Stimulated activated CD8-positive, alpha-beta memory T cell treated with anti-CD3 and anti-CD28 coated beads, Interleukin-4, amount 100 ng/mL, for 24 hours (primary cell): ENCODE measurements around the gene PGAP2.
"Not testable (repeated sequence)": the region's sequence is repeated elsewhere in the genome, so short reads cannot be mapped to it uniquely, and the experiment has no call there.

ENCODE experiments used
- DNase-seq: peaks from one replicate; pipeline ENCODE4 v3.0.0-alpha.2; 2020; ENCODE audit warnings: low read depth

PGAP2 gene

DNA sequence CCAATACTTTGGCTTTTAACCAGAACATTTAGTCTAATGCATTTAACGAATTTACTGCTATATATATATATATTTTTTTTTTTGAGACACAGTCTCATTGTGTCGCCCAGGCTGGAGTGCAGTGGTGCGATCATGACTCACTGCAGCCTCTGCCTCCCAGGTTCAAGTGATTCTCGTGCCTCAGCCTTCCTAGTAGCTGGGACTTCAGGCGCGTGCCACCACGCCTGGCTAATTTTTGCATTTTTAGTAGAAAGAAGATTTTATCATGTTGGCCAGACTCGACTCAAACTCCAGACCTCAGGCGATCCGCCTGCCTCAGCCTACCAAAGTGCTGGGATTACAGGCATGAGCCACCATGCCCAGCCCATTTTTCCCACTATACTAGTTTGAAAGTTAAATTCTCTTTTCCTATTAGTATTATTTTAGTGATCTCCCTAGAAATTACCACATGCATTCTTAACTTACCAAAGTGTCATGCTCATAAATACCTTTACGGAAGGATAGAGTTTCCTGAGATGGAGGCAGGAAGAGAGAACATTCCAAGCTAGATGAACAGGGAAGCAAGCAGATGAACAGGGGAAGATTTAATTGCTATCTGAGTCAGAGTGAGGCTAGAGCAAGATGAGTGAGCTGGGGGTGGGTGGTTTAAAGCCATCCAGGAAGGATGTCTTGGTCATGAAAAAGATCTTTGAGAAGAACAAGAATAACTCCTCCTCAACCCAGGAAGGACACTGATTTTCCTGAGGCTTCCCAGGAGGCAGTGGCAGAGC is 4.4 kb upstream of the PGAP2 start:
- DNase-seq: no peak

DNA sequence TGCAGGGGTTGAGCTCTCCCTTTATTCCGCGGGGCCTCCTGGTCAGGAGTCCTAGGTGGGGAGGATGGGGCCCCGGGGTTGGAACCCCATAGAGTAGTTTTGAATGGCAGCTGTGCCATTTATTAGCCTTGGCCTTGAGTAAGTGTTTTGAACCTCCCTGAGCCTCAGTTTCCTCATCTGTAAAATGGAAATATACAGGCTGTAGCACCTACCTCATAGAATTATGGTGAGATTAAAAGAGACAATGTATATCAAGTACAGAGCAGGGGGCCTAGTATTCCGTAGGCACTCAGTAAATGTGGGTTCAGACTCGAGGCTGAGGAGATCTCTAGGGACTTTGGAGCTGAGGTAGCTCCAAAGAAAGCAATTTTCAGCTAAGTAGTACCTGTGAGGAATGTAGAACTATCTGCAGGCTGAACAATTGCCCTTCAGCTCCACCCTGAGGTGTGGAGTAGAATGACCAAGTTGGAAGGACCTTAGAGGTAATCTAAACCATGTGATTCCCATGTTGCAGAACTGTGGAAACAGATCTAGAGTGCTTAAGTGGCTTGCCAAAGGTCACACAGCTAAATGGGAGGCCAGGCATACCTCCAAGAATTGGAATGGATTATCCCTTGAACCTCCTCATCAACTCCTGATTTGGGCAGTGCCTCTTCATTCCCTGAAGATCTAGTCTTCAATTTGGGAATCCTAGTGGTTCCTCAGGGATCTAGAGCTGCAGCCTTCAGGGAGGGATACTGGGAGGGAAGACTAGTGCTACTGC is 682 bp downstream of the PGAP2 start:
- no peak for DNase-seq

- no peak for DNase-seq
These were observed 1.2 kb downstream of the PGAP2 start for GRCh38 chr11:3809624-3809928.

GRCh38 chr11:3810446-3810845 is 2.1 kb downstream of the PGAP2 start:
- DNase-seq: no peak

- DNase-seq: no peak
These were observed 2.6 kb downstream of the PGAP2 start for GRCh38 chr11:3810951-3811350.

GRCh38 chr11:3814832-3815231 is 6.5 kb downstream of the PGAP2 start:
- DNase-seq: not testable (repeated sequence)

- no peak for DNase-seq
These were observed 7.5 kb downstream of the PGAP2 start for GRCh38 chr11:3815845-3816244.

- no peak for DNase-seq
These were observed 8.3 kb downstream of the PGAP2 start for GRCh38 chr11:3816673-3817072.

GRCh38 chr11:3817181-3817800 is 8.9 kb downstream of the PGAP2 start:
- no peak for DNase-seq

DNA sequence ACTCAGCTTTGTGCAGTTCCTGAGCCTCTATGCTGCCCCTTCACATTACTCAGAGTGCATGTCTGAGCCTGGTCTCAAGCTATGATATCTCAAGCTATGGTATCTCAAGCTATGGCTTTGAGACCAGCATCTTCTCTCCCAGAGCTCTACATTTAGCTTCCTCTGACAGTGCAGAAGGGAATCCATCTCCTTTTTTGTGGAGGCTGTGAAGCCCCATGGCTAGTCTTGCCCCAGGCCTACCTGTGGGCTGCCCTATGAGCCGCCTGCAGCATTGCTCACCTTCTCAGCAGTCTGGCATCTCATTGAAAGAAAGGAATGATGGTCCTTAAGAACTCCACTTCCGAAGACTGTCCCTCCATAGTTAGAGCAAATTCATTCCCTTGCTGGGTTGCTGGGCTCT is 12.6 kb downstream of the PGAP2 start:
- DNase-seq: no peak

DNA sequence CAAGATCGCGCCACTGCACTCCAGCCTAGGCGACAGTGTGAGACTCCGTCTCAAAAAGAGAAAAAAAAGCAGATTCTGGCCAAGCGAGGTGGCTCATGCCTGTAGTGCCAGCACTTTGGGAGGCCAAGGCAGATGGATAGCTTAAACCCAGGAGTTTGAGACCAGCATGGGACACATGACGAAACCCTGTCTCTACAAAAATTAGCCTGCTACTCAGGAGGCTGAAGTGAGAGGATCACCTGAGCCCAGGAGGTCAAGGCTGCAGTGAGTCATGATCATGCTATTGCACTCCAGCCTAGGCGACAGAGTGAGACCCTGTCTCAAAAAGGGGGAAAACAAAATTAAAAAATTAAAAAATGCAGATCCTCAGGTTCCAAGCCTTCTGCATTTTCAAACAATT is 14.0 kb downstream of the PGAP2 start:
- DNase-seq: no peak

DNA sequence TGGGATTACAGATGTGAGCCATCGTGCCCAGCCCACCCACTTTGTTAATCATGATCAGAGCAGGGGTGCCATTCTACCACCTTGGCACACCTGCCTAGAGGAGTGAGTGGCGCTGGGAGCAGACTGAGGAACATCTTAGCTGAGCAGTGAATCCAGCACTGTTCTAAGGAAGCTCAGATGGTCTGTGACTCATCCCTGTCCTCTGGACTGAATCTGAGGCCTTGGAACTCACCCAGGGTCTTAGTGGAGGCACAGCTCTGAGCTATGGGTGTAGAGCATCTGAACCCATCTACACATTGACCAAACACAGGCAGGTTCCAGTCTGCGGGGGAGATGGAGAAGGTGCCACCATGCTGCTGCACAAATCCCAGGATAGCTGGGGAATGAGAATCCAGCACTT is 14.9 kb downstream of the PGAP2 start:
- no peak for DNase-seq

- no peak for DNase-seq
These were observed 15.6 kb downstream of the PGAP2 start for GRCh38 chr11:3823762-3824506.

- DNase-seq: peak; percentile 70
These were observed 16.5 kb downstream of the PGAP2 start for GRCh38 chr11:3824714-3825472.

DNA sequence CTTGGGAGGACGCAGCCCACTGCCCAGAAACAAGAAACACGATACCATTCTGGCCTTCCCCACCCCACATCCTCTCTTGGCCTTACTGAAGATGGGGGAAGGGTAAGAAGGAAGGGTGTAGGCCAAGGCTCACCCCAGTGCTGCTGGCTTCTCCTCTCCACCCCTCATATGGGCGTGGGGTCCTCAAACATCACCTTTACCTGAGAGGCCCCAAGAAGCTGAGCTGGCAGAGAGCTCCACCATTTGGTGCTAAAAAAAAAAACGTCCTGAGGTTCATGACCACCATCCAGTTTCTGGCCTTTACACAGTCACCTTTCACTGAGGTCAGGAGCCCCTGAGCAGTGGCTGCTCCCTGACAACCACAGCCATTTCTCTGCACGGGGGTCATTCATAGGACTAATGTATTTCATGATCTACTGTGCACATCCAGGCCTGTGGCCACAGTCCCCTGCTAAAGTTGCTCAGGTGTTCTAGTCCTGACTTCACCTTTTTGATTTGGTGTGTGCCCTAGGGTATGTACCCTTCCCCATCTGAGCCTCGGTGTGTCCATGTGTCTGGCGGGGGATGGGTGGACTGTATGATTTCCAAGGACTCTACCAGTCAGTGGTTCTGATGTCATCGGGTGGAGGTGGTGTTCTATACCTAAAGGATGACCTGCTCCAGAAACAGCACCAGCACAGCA is 17.3 kb downstream of the PGAP2 start:
- no peak for DNase-seq

GRCh38 chr11:3826721-3827120 is 18.4 kb downstream of the PGAP2 start:
- no peak for DNase-seq

GRCh38 chr11:3827434-3828186 is 19.2 kb downstream of the PGAP2 start:
- no peak for DNase-seq

DNA sequence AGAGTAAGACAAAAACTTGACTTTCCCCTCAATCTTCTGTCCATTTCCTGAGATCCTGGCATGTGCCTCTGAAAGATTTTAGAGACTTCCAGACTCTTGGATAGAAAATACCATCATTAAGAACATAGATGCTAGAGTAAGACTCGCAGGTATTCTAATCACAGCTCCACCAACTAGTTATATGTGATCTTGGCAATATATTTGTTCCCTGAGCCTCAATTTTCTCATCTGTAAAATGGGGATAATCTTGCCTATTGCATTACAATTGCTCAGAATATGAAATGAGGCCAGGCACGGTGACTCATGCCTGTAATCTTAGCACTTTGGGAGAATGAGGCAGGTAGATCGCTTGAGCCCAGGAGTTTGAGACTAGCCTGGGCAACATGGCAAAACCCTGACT is 21.7 kb downstream of the PGAP2 start:
- DNase-seq: no peak

GRCh38 chr11:3830730-3831129 is 22.4 kb downstream of the PGAP2 start:
- DNase-seq: no peak
